Liver (tissue), 9 donors: Measurements from ENCODE around the gene HTT-AS. TPM values are rescaled to one million over a fixed set of nuclear protein-coding genes. Genes with fewer than 3 reads are reported as not detected.

Source experiments
- DNase-seq: peaks from one replicate; pipeline ENCODE4 v3.0.0-alpha.2; 2017; ENCODE audit warnings: low spot score
- H3K27ac ChIP-seq, 2 donors: one replicate each; pipeline ENCODE4 v1.7.0; 2013; ENCODE audit warnings: inconsistent platforms in 2 of 2, low read length in 2 of 2, control low read depth in 1 of 2, low read depth in 1 of 2, mild to moderate bottlenecking in 1 of 2
- H3K27me3 ChIP-seq, 4 donors: one replicate each; pipeline versions ENCODE4 v1.6.1 to v1.7.0; 2013; ENCODE audit warnings: low read length in 3 of 4, inconsistent platforms in 1 of 4, mild to moderate bottlenecking in 1 of 4, moderate library complexity in 1 of 4; ENCODE audit not compliant: control insufficient read depth in 4 of 4, insufficient read depth in 4 of 4
- H3K36me3 ChIP-seq, 4 donors: one replicate each; pipeline versions ENCODE4 v1.6.1 to v1.7.0; 2013; ENCODE audit warnings: low read length in 3 of 4, mild to moderate bottlenecking in 3 of 4, low read depth in 1 of 4, moderate library complexity in 1 of 4; ENCODE audit not compliant: control insufficient read depth in 4 of 4, insufficient read depth in 3 of 4
- H3K4me1 ChIP-seq, 4 donors: one replicate each; pipeline versions ENCODE4 v1.6.1 to v1.7.0; 2013; ENCODE audit warnings: low read length in 3 of 4, mild to moderate bottlenecking in 3 of 4, moderate library complexity in 1 of 4; ENCODE audit not compliant: control insufficient read depth in 4 of 4, insufficient read depth in 4 of 4
- H3K4me3 ChIP-seq, 3 donors: one replicate each; pipeline versions ENCODE4 v1.6.1 to v1.7.0; 2013; ENCODE audit warnings: low read length in 3 of 3, control low read depth in 1 of 3, low read depth in 1 of 3, mild to moderate bottlenecking in 1 of 3
- H3K9ac ChIP-seq, 2 donors: one replicate each; pipeline ENCODE4 v1.7.0; 2013; ENCODE audit warnings: low read length in 2 of 2, mild to moderate bottlenecking in 2 of 2, moderate library complexity in 2 of 2, control low read depth in 1 of 2, low read depth in 1 of 2
- H3K9me3 ChIP-seq, 4 donors: one replicate each; pipeline versions ENCODE4 v1.6.1 to v1.7.0; 2013; ENCODE audit warnings: low read length in 3 of 4; ENCODE audit not compliant: control insufficient read depth in 4 of 4
- ATF3 ChIP-seq: IDR thresholded peaks from 2 replicates; pipeline ENCODE4 v1.6.1; 2016; ENCODE audit warnings: antibody characterized with exemption
- CTCF ChIP-seq: fragments of 150-350 bp; IDR thresholded peaks from 2 replicates; pipeline ENCODE4 v1.5.1; 2017; ENCODE audit warnings: improper control_type of control experiment, low read depth, low read length; ENCODE audit not compliant: missing input control
- EGR1 ChIP-seq, 2 donors: IDR thresholded peaks; 2 replicates each; pipeline ENCODE4 v1.6.1; 2016 to 2018; ENCODE audit warnings: antibody characterized with exemption in 2 of 2, low read depth in 2 of 2
- FOXA1 ChIP-seq: IDR thresholded peaks from 2 replicates; pipeline ENCODE4 v1.6.1; 2016; ENCODE audit warnings: antibody characterized with exemption
- FOXA2 ChIP-seq: IDR thresholded peaks from 2 replicates; pipeline ENCODE4 v1.6.1; 2016; ENCODE audit warnings: antibody characterized with exemption
- GABPA ChIP-seq, 2 donors: IDR thresholded peaks in 1 of 2; conservative IDR thresholded peaks in 1 of 2; 2 replicates each; pipeline ENCODE4 v1.6.1; 2016; ENCODE audit warnings: antibody characterized with exemption in 2 of 2, mild to moderate bottlenecking in 1 of 2, moderate library complexity in 1 of 2
- HNF4A ChIP-seq, 2 donors: conservative IDR thresholded peaks; 2 replicates each; pipeline ENCODE4 v1.6.1; 2016; ENCODE audit warnings: antibody characterized with exemption in 2 of 2, mild to moderate bottlenecking in 2 of 2
- HNF4G ChIP-seq: IDR thresholded peaks from 2 replicates; pipeline ENCODE4 v1.6.1; 2016; ENCODE audit warnings: antibody characterized with exemption
- JUND ChIP-seq, 2 donors: IDR thresholded peaks; 2 replicates each; pipeline ENCODE4 v1.6.1; 2016; ENCODE audit warnings: antibody characterized with exemption in 2 of 2
- NR2F2 ChIP-seq: IDR thresholded peaks from 2 replicates; pipeline ENCODE4 v1.6.1; 2016; ENCODE audit warnings: antibody characterized with exemption
- RAD21 ChIP-seq, 2 donors: IDR thresholded peaks; 2 replicates each; pipeline ENCODE4 v1.6.1; 2016; ENCODE audit warnings: antibody characterized with exemption in 2 of 2, mild to moderate bottlenecking in 2 of 2
- REST ChIP-seq: IDR thresholded peaks from 2 replicates; pipeline ENCODE4 v1.6.1; 2016; ENCODE audit warnings: antibody characterized with exemption, mild to moderate bottlenecking
- RXRA ChIP-seq, 2 donors: IDR thresholded peaks; 2 replicates each; pipeline ENCODE4 v1.6.1; 2017 to 2018; ENCODE audit warnings: antibody characterized with exemption in 2 of 2, mild to moderate bottlenecking in 1 of 2
- SP1 ChIP-seq: IDR thresholded peaks from 2 replicates; pipeline ENCODE4 v1.6.1; 2018; ENCODE audit warnings: antibody characterized with exemption, mild to moderate bottlenecking
- TAF1 ChIP-seq: conservative IDR thresholded peaks from 2 replicates; pipeline ENCODE4 v1.6.1; 2016; ENCODE audit warnings: antibody characterized with exemption, mild to moderate bottlenecking
- YY1 ChIP-seq: IDR thresholded peaks from 2 replicates; pipeline ENCODE4 v1.6.1; 2016; ENCODE audit warnings: antibody characterized with exemption, mild to moderate bottlenecking
- ZBTB33 ChIP-seq: IDR thresholded peaks from 2 replicates; pipeline ENCODE4 v1.6.1; 2016; ENCODE audit warnings: antibody characterized with exemption
- WGBS: extraction: QIAGEN DNeasy Blood & Tissue Kit; methylation state at CpG from one replicate; pipeline ENCODE4 v1.1.7; 2013; 5-methylcytosine and 5-hydroxymethylcytosine counted together
- polyA plus RNA-seq, 2 donors: library from polyadenylated mRNA; stranded (reverse) in 1 of 2; unstranded in 1 of 2; fragments of 200-250 nt in 1 of 2; fragments of >200 nt in 1 of 2; fragmentation: Nextera tagmentation in 1 of 2; extraction: Ambion mirVana in 1 of 2; gene quantifications; one replicate each; pipeline versions ENCODE4 v1.2.1 to v1.2.3, GENCODE V29; 2013 to 2015
- total RNA-seq, 2 donors: library from RNA; depleted of rRNA; stranded (reverse); fragments of >200 nt; gene quantifications; one replicate each; pipeline ENCODE4 v1.2.3, GENCODE V29; 2014
- TF ChIP-seq, protein P1 (sequence below): IDR thresholded peaks from 2 replicates; pipeline ENCODE4 v1.6.1; 2016; ENCODE audit warnings: antibody characterized with exemption
- donor health status: healthy.
- donor health status: healthy.
- donor health status: healthy.
- donor health status: healthy.
- donor health status: healthy.

Gene HTT-AS
- total and polyA plus RNA-seq, 4 donors: not detected

DNA sequence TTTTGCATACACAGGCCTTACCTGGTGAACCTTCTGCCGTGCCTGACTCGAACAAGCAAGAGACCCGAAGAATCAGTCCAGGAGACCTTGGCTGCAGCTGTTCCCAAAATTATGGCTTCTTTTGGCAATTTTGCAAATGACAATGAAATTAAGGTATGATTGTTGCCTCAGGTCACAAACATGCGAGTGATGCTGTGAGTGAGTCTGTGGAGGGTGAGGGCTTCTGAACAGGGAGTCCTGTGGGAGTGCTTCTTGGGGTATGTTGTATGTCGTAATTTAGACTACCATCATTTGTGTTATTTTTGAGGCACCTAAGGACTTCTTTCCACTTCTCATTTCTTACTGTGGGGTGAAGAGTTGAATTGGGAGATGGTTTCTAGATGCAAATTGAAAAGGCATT is 32.9 kb upstream of the HTT-AS start:
- Histone ChIP-seq H3K4me3 (no peak overlapping the region), H3K36me3 (peaks cover 0 to 34% (median 25%) of the 10 kb centered on the region in 4 donors), H3K4me1 (peaks cover 0 to 2% (median 0%) of the 10 kb centered on the region in 4 donors), H3K27ac (peak overlapping the region; percentile 9 to 60), H3K9ac (no peak overlapping the region), H3K27me3 (no peaks in the 10 kb centered on the region), H3K9me3 (no peaks in the 10 kb centered on the region)
- no peak for TF ChIP-seq HNF4G
- no peak for TF ChIP-seq CTCF
- no peak for TF ChIP-seq RAD21 (IDR thresholded peaks at IDR 0.05)
- no peak for TF ChIP-seq EGR1 (IDR thresholded peaks at IDR 0.05; ENCODE audit: low read depth in 2 of 2)
- no peak for DNase-seq
- 90% methylated on average over 5 of the region's 5 CpGs for whole genome bisulfite sequencing

DNA sequence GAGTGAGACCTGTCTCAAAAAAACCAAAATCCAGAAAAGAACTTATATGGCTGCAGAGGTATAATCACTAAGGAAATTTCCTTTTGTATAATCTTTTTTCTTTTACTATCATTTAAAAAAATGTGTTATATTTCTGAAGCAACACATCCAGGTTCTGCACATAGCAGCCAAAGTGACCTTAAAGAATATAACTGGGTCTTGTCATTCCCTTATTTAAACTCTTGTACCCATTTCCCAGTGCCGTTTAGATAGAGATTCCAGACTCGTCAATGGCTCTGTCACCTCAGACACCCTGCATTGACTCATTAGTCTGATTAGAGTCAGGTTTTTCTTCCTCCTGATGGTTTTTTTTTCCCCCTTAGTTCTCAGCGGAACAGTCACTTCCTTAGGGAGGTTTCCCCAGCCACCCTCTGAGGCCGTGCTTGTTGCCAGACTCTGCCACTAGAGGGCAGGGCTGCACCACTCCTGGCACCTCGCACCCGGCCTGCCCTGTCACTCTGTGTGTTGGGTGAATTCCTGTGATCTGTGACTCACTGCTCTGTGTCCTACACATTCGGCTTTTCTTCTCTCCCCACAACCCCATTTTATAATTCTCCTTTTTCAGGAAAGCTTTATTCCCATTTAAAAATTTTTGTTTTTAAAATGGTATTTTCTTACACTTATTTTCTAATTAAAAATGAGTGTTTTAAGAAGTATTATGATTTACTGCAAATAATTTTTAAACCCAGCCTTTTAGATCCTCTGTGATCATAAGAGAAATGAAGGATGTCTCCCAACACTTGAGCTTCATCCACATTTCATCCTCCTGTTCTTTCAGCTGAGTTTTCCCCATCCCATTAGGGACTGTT is 32.2 kb upstream of the HTT-AS start:
- H3K27ac ChIP-seq: peak overlapping the region; percentile 9 to 60
- H3K27me3 ChIP-seq: no peaks in the 10 kb centered on the region
- 7% methylated on average over 7 of the region's 7 CpGs for WGBS
- peak; percentile 85 for DNase-seq
- H3K4me1 ChIP-seq: peaks cover 0 to 2% (median 0%) of the 10 kb centered on the region in 4 donors
- no peaks in the 10 kb centered on the region for H3K9me3 ChIP-seq
- H3K4me3 ChIP-seq: no peak overlapping the region
- no peak for TF ChIP-seq NR2F2
- peak; percentile 96 for TF ChIP-seq CTCF
- peak; percentile 34 for TF ChIP-seq YY1
- no peak for TF ChIP-seq GABPA (IDR thresholded peaks at IDR 0.05 in 1 of 2, conservative IDR thresholded peaks at IDR 0.05 in 1 of 2)
- no peak for TF ChIP-seq ATF3
- no peak for TF ChIP-seq EGR1 (IDR thresholded peaks at IDR 0.05; ENCODE audit: low read depth in 2 of 2)
- no peak for TF ChIP-seq FOXA1
- TF ChIP-seq FOXA2: no peak
- no peak for TF ChIP-seq HNF4A (conservative IDR thresholded peaks at IDR 0.05)
- no peak for TF ChIP-seq HNF4G
- no peak for TF ChIP-seq ZBTB33
- peak; percentile 95 for TF ChIP-seq RAD21 (IDR thresholded peaks at IDR 0.05)
- no peak for TF ChIP-seq SP1
- no peak for TF ChIP-seq REST
- peak; percentile 63 to 83 for TF ChIP-seq JUND (IDR thresholded peaks at IDR 0.05)
- peak; percentile 22 to 33 for TF ChIP-seq RXRA (IDR thresholded peaks at IDR 0.05)
- TF ChIP-seq TAF1: no peak
- TF ChIP-seq, protein P1, sequence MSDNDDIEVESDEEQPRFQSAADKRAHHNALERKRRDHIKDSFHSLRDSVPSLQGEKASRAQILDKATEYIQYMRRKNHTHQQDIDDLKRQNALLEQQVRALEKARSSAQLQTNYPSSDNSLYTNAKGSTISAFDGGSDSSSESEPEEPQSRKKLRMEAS: no peak
- no peak overlapping the region for H3K9ac ChIP-seq
- H3K36me3 ChIP-seq: peaks cover 0 to 30% (median 27%) of the 10 kb centered on the region in 4 donors
